Gastrocnemius medialis (tissue), 4 donors: ENCODE results near the gene PRKAG2. TPM values are rescaled to one million over a fixed set of nuclear protein-coding genes. Genes with fewer than 3 reads are reported as not detected.
A peak's percentile ranks its signal among the peaks of the same experiment; 100 is the strongest.
"Not testable (repeated sequence)": the region's sequence is repeated elsewhere in the genome, so short reads cannot be mapped to it uniquely, and the experiment has no call there.

Source experiments
- ATAC-seq, 2 donors: fragments of 150-250 bp; one replicate each; pipeline ENCODE4 v1.9.1; 2016
- DNase-seq, 2 donors: peaks; one replicate each; pipeline ENCODE4 v3.0.0-alpha.2; 2019
- H3K27ac ChIP-seq, 4 donors: fragments of 200-600 bp; sonication (generic); 1 replicate in 1 of 4; 2 replicates in 3 of 4; pipeline ENCODE4 v1.5.1; 2016 to 2018; ENCODE audit warnings: mild to moderate bottlenecking in 2 of 4, moderate library complexity in 1 of 4
- H3K27me3 ChIP-seq, 3 donors: fragments of 200-600 bp; sonication (generic) in 2 of 3; 1 replicate in 1 of 3; 2 replicates in 2 of 3; pipeline versions ENCODE4 v1.5.1 to v1.6.0; 2016 to 2019; ENCODE audit warnings: mild to moderate bottlenecking in 1 of 3, moderate library complexity in 1 of 3
- H3K36me3 ChIP-seq, 2 donors: fragments of 200-600 bp; sonication (generic) in 1 of 2; one replicate each; pipeline ENCODE4 v1.5.1; 2017 to 2018
- H3K4me1 ChIP-seq, 2 donors: fragments of 200-600 bp; sonication (generic) in 1 of 2; one replicate each; pipeline ENCODE4 v1.5.1; 2016 to 2017; ENCODE audit warnings: mild to moderate bottlenecking in 2 of 2
- H3K4me3 ChIP-seq, 4 donors: fragments of 200-600 bp; sonication (generic) in 3 of 4; 1 replicate in 1 of 4; 2 replicates in 3 of 4; pipeline ENCODE4 v1.5.1; 2016 to 2019; ENCODE audit warnings: mild to moderate bottlenecking in 2 of 4
- H3K9me3 ChIP-seq, 3 donors: fragments of 200-600 bp; sonication (generic) in 2 of 3; 1 replicate in 1 of 3; 2 replicates in 2 of 3; pipeline ENCODE4 v1.5.1; 2016 to 2019
- POLR2A ChIP-seq, 2 donors: fragments of 450-650 bp; IDR thresholded peaks; one replicate each; pipeline ENCODE4 v1.6.1; 2017; ENCODE audit warnings: antibody characterized with exemption in 2 of 2, mild to moderate bottlenecking in 2 of 2, moderate library complexity in 2 of 2
- in situ Hi-C, 4 donors: fragments of 200-750 bp; cut with MboI; loops; one replicate each; pipeline versions ENCODE4 v1.15.0 to v1.8.0; 2017; ENCODE audit warnings: low sequenced_read_pairs in 4 of 4
- intact Hi-C: fragments of 100-400 bp; cut with DNase I; formaldehyde crosslinking; loops from one replicate; pipeline ENCODE4 v1.15.1; 2023; ENCODE audit warnings: low total_unique reads
- total RNA-seq, 4 donors: library from RNA; depleted of rRNA; stranded (reverse); fragments of >200 nt; gene quantifications; one replicate each; pipeline versions ENCODE4 v1.1.0 to v1.2.3, GENCODE V29; 2016
- TF ChIP-seq, protein P1 (sequence below), 5 experiments: fragments of 450-650 bp in 3 of 5; fragments of 200-600 bp in 2 of 5; sonication (generic) in 2 of 5; IDR thresholded peaks in 4 of 5; conservative IDR thresholded peaks in 1 of 5; 1 replicate in 4 of 5; 2 replicates in 1 of 5; pipeline ENCODE4 v1.5.1; 2016 to 2019; ENCODE audit warnings: antibody characterized with exemption in 5 of 5, mild to moderate bottlenecking in 3 of 5, moderate library complexity in 3 of 5

Gene PRKAG2
- total RNA-seq, 4 donors from 2014 or later, result 5.3 to 32.6 (median 13.9) TPM

GRCh38 chr7:151785681-151785965, 91.3 kb downstream of the PRKAG2 start:
- DNase-seq (no peak), ATAC-seq (no peak)
- no peak overlapping the region for H3K4me3 ChIP-seq
- H3K27ac ChIP-seq, result no peak overlapping the region
- intact Hi-C loops (loop anchor here (10.0 kb wide), 1 partner anchor 209 kb away; no protein-coding TSS in a partner anchor), in situ Hi-C loops (loop anchor here in 1 of 4 donors (25.0 kb wide), 1 partner anchor 152 kb away; no protein-coding TSS in a partner anchor)
- peaks cover 0 to 9% of the 10 kb centered on the region in 2 donors for H3K4me1 ChIP-seq
- H3K9me3 ChIP-seq, result no peaks in the 10 kb centered on the region
- TF ChIP-seq, protein P1, sequence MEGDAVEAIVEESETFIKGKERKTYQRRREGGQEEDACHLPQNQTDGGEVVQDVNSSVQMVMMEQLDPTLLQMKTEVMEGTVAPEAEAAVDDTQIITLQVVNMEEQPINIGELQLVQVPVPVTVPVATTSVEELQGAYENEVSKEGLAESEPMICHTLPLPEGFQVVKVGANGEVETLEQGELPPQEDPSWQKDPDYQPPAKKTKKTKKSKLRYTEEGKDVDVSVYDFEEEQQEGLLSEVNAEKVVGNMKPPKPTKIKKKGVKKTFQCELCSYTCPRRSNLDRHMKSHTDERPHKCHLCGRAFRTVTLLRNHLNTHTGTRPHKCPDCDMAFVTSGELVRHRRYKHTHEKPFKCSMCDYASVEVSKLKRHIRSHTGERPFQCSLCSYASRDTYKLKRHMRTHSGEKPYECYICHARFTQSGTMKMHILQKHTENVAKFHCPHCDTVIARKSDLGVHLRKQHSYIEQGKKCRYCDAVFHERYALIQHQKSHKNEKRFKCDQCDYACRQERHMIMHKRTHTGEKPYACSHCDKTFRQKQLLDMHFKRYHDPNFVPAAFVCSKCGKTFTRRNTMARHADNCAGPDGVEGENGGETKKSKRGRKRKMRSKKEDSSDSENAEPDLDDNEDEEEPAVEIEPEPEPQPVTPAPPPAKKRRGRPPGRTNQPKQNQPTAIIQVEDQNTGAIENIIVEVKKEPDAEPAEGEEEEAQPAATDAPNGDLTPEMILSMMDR (IDR thresholded peaks at IDR 0.05 in 4 of 5, conservative IDR thresholded peaks at IDR 0.05 in 1 of 5), result no peak
- TF ChIP-seq POLR2A (IDR thresholded peaks at IDR 0.05), result no peak
- no peaks in the 10 kb centered on the region for H3K27me3 ChIP-seq
- no peaks in the 10 kb centered on the region for H3K36me3 ChIP-seq

DNA sequence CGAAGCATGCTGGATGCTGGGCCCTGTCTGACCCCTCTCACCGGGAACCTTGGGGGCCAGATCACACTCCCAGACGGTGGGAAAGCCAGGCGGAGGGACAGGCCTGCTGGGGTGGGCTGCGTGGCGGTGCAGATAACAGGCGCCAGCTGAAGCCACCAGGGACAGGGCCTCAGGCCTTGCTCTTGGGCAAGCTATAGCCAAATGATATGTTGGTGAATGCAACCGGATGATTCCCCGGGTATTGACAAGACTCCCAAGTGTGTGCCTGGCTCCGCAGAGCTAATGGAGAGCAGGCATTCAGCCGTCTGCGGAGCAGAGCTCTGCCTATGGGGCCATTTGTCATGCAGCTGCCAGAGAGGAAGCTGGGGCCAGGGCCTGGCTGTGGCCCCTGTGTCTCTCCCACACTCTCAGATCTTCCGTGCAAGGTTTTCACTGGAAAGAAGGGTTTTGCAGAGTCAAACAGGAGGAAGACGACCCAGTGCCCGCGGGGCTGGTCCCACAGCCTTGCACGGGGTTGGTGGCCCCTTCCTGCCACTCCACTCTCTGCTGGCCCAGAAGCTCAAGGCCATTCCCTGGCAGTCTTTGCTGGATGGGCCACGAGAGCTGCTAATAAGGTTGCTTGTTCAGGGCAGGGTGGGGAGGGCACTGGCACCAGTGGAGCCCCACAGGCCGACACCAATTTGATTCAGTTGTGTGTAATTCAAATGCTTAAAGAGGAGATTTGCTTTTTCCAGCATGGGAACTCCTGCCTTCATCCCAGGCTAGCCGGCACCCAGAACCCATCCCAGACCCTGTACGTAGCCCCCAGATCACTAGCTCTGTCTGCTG, 91.8 kb downstream of the PRKAG2 start:
- ATAC-seq (no peak), DNase-seq (no peak)
- TF ChIP-seq, protein P1 (IDR thresholded peaks at IDR 0.05 in 4 of 5, conservative IDR thresholded peaks at IDR 0.05 in 1 of 5), result no peak
- TF ChIP-seq POLR2A (IDR thresholded peaks at IDR 0.05), result no peak
- intact Hi-C loops, result loop anchor here (10.0 kb wide), 1 partner anchor 210 kb away; no protein-coding TSS in a partner anchor
- Histone ChIP-seq H3K36me3 (no peaks in the 10 kb centered on the region), H3K27me3 (no peaks in the 10 kb centered on the region), H3K4me1 (peaks cover 0 to 9% of the 10 kb centered on the region in 2 donors), H3K4me3 (no peak overlapping the region), H3K9me3 (no peaks in the 10 kb centered on the region), H3K27ac (no peak overlapping the region)
- in situ Hi-C loops, result loop anchor here in 1 of 4 donors (25.0 kb wide), 1 partner anchor 152 kb away; no protein-coding TSS in a partner anchor

GRCh38 chr7:151783958-151784575, 92.8 kb downstream of the PRKAG2 start:
- no peaks in the 10 kb centered on the region for H3K36me3 ChIP-seq
- in situ Hi-C loops, result loop anchor here in 1 of 4 donors (25.0 kb wide), 1 partner anchor 153 kb away; no protein-coding TSS in a partner anchor
- intact Hi-C loops, result loop anchor here (2.0 to 10.0 kb wide), 3 partner anchors 89 to 211 kb away; no protein-coding TSS in a partner anchor
- no peak for TF ChIP-seq POLR2A (IDR thresholded peaks at IDR 0.05)
- TF ChIP-seq, protein P1 (IDR thresholded peaks at IDR 0.05 in 4 of 5, conservative IDR thresholded peaks at IDR 0.05 in 1 of 5), result no peak
- no peaks in the 10 kb centered on the region for H3K27me3 ChIP-seq
- H3K4me1 ChIP-seq, result peaks cover 0 to 9% of the 10 kb centered on the region in 2 donors
- no peaks in the 10 kb centered on the region for H3K9me3 ChIP-seq
- DNase-seq (no peak), ATAC-seq (no peak)
- H3K27ac ChIP-seq, result no peak overlapping the region
- no peak overlapping the region for H3K4me3 ChIP-seq

- Histone ChIP-seq H3K36me3 (no peaks in the 10 kb centered on the region), H3K27ac (peak overlapping the region in 1 of 4 donors; percentile 6), H3K4me1 (peaks cover 0 to 9% of the 10 kb centered on the region in 2 donors), H3K27me3 (no peaks in the 10 kb centered on the region), H3K9me3 (no peaks in the 10 kb centered on the region), H3K4me3 (peak overlapping the region; percentile 10 to 45 (median 36))
- in situ Hi-C loops (loop anchor here in 1 of 4 donors (25.0 kb wide), 1 partner anchor 154 kb away; no protein-coding TSS in a partner anchor), intact Hi-C loops (loop anchor here (2.0 to 10.0 kb wide), 3 partner anchors 90 to 212 kb away; no protein-coding TSS in a partner anchor)
- peak; percentile 28 to 56 for DNase-seq
- no peak for TF ChIP-seq POLR2A (IDR thresholded peaks at IDR 0.05)
- TF ChIP-seq, protein P1 (IDR thresholded peaks at IDR 0.05 in 4 of 5, conservative IDR thresholded peaks at IDR 0.05 in 1 of 5), result peak; percentile 76 to 92 (median 82)
- peak; percentile 70 to 74 for ATAC-seq
These were observed 94.1 kb downstream of the PRKAG2 start for GRCh38 chr7:151782598-151783448.

DNA sequence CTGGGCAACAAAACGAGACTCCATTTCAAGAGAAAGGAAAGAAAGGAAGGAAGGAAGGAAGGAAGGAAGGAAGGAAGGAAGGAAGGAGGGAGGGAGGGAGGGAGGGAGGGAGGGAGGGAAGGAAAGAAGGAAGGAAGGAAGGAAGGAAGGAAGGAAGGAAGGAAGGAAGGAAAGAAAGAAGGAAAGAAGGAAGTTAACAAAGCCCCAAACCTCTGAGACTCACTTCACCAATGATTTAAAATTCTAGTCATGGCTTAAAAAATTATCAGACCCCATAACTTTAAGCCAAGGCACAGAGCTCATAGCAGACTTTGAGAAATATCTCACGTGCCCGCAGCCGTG, 94.7 kb downstream of the PRKAG2 start:
- DNase-seq, H3K4me1 ChIP-seq, H3K4me3 ChIP-seq, ATAC-seq, H3K27ac ChIP-seq, H3K36me3 ChIP-seq, H3K9me3 ChIP-seq, H3K27me3 ChIP-seq: not testable (repeated sequence)
- intact Hi-C loops (loop anchor here (2.0 to 10.0 kb wide), 3 partner anchors 91 to 213 kb away; no protein-coding TSS in a partner anchor), in situ Hi-C loops (loop anchor here in 1 of 4 donors (25.0 kb wide), 1 partner anchor 155 kb away; no protein-coding TSS in a partner anchor)
